ENCODE data around the gene RBM10.
A peak's percentile ranks its signal among the peaks of the same experiment; 100 is the strongest.

RBM10 gene

GRCh38 chrX:47177079-47177478 lies 32.1 kb downstream of the RBM10 start:
- DNase-seq (ENCODE audit: low read depth), result no peak

GRCh38 chrX:47178337-47178736 lies 33.3 kb downstream of the RBM10 start:
- no peak for DNase-seq (ENCODE audit: low read depth)

DNA sequence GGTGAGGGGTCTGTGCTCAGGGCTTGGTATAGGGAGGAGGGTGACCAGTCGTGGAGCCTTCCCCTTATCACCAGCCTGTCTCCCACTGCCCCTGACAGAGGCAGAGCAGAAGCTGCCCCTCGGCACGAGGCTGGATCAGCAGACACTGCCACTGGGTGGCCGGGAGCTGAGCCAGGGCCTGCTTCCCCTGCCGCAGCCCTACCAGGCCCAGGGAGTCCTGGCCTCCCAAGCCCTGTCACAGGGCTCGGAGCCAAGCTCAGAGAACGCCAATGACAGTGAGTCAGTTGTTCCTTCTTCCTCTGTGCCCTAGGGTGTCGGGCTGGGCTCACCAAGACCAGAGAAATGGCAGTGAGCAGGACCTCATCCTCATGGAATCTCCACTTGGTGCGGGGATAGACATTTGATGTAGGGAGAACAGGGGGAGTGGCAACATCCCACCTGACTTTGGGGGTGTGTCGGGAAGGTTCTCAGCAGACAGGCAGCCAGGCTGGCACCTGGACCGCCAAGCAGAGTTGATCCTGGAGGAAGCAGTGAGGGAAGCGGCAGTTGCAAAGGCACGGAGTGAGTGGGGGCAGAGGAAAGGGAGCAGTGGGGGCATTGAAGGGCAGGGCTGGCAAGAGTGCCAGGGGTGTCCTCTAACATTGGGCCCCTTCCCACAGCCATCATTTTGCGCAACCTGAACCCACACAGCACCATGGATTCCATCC lies 34.4 kb downstream of the RBM10 start:
- no peak for DNase-seq (ENCODE audit: low read depth)

DNA sequence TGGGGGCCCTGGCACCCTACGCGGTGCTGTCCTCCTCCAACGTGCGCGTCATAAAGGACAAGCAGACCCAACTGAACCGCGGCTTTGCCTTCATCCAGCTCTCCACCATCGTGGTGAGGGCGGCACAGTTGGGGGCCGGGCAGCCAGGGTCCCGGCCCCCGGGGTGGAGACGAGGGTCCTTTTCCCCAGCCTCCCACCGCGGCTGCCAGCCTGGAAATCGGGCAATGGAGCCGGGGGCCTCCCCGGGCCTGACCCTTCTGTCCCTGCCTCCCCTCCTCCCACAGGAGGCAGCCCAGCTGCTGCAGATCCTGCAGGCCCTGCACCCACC lies 34.9 kb downstream of the RBM10 start:
- no peak for DNase-seq (ENCODE audit: low read depth)

DNA sequence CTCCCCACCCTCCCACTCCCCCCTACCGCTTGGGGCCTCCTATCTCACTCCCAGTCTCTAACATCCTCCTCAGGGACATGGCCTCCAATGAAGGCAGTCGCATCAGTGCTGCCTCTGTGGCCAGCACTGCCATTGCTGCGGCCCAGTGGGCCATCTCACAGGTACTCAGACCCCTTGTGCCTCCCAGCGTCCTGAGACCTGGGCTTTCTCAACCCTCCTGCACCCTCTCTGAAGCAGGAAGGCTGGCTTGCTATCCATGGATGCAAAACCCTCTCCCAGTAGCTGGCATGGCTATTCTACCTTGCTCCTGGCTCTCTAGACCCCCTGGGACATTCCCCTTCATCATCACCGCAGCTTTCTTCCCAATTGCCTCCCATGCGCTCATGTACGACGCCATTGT lies 35.3 kb downstream of the RBM10 start:
- DNase-seq (ENCODE audit: low read depth), result no peak

- no peak for DNase-seq (ENCODE audit: low read depth)
Observed at GRCh38 chrX:47181301-47181700, 36.3 kb downstream of the RBM10 start.

- DNase-seq (ENCODE audit: low read depth), result no peak
Observed at GRCh38 chrX:47182106-47182700, 37.2 kb downstream of the RBM10 start.

DNA sequence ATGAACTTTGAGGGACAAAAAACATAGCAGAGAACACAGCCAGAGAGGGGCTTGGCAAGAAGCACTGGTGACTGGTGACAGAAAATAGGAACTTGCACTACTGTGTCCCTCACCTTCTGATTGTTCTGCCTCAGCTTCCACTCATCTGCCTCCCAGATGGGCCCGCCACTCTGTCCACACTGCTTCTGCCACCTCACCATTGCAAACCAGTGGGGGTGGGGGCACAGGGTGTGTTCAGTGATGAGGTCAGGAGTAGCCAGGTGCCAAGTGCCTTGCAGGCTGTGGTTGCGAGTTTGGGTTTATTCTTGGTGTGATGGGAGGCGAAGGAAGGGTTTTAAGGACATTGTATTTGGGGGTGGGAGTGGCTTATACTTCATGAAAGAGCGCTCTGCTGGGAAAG lies 39.5 kb downstream of the RBM10 start:
- DNase-seq (ENCODE audit: low read depth), result no peak

DNA sequence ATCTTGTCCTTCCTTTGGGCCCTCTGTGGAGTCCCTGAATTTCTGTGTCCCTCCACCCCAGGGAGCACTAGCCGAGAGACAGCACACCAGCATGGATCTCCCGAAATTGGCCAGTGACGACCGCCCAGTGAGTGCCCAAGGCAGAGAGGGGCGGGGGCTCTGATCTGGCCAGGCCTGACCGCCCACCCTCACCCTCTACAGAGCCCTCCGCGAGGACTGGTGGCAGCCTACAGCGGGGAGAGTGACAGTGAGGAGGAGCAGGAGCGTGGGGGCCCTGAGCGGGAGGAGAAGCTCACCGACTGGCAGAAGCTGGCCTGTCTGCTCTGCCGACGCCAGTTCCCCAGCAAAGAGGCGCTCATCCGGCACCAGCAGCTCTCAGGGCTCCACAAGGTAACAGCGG lies 40.2 kb downstream of the RBM10 start:
- DNase-seq (ENCODE audit: low read depth), result no peak

DNA sequence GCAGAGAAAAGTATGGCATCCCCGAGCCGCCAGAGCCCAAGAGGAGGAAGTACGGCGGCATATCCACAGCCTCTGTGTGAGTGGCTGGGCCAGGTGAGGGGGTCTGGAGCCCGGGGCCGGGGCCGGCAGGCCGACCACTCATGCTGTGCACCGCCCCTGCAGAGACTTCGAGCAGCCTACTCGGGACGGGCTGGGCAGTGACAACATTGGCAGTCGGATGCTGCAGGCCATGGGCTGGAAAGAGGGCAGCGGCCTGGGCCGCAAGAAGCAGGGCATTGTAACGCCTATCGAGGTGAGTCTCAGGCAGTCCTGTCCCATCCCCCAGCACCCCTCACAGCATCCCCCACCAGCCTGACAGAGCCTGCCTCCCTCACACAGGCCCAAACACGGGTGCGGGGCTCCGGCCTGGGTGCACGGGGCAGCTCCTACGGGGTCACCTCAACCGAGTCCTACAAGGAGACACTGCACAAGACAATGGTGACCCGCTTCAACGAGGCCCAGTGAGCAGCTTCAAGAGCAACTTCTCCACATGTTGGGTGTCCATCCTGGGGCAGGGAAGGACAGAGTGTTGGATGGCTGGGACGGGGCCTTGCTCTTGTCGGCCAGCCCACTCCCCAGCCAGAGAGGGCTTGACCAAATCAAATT lies 41.2 kb downstream of the RBM10 start:
- DNase-seq (ENCODE audit: low read depth), result no peak

- DNase-seq (ENCODE audit: low read depth), result no peak
Observed at GRCh38 chrX:47187106-47187677, 42.2 kb downstream of the RBM10 start.

DNA sequence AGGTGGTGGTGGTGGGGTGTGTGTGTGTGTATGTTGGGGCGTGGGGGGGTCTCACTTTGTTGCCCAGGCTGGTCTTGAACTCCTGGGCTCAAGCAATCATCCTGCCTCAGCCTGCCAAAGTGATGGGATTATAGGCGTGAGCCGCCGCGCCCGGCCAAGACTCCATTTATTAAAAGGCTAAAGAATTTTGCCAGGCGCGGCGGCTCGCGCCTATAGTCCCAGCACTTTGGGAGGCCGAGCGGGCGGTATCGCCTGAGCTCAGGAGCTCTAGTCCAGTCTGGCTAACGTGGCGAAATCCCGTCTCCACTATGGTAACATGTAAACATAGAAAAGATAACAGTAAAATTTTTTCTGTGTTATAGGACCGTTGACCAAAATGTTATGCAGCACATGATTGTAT lies 44.9 kb downstream of the RBM10 start:
- no peak for DNase-seq (ENCODE audit: low read depth)

- DNase-seq (ENCODE audit: low read depth), result peak; percentile 74
Observed at GRCh38 chrX:47190445-47191269, 45.6 kb downstream of the RBM10 start.

GRCh38 chrX:47191331-47191730 lies 46.3 kb downstream of the RBM10 start:
- peak; percentile 35 for DNase-seq (ENCODE audit: low read depth)

DNA sequence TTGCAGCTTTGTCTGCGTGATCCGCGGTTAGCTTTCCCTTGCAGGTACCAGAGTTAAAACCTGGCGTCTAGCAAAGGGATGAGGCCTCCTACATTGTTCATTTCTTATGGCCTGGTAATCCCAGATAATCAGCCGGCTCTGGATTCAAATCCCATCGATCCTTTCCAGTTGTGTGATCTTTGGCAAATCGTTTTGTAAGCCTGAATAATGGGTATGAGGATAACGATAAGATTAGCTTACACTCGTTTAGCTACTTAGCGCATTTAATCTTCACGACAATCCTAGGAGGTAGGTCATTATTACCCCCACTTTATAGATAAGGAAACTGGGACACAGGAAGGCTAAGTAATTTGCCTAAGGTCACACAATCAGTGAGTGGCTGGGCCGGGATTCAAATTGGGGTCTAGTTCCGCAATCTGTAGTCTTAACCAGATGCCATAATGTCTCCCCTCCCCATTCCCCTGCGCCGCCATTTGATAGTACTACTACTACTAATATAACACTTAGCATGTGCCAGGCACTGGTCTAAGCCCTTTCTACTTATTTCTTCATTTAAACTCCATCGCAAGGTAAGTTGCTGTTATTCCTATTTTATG lies 46.9 kb downstream of the RBM10 start:
- DNase-seq (ENCODE audit: low read depth), result no peak

DNA sequence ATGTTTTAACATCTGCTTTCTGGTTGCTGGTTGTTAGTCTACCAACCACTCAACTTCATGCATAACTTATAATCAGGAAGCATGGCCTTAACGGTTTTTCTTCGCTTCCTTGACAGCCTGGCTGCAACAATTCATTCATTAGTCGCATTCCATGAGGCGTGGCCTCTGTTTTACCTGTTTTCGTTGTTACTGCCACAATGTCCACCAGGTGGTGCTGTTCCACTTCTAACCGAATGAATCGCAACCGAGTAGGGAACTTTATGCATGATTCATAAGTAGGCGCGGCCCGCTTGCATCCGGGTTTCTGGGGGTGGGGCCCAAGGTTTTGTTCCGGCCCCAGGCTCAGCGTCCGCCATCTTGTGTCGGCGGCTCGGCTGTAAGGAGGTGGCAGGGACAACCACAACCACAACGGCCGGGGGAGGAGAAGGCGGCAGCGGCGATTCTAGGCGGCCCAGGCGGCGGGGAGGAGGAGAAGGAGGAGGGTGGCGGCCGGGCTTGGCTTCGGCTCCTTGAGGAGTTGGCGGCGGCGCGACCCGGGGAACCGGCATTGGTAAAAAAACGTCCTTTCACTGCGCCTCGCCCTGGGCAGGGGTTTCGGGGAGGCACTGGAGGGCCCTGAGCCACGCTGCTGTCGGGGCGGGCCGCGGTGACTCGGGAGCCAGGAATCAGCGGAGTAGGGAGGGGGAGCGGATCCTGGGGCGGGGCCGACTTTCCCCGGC lies 48.6 kb downstream of the RBM10 start, which contains the start of gene UBA1:
Gene UBA1, plus strand, starts transcription at position 355 of the 719 bp plus-strand sequence. CDS start 4,974 bp downstream, outside the sequence.
- peak; percentile 94 for DNase-seq (ENCODE audit: low read depth)

DNA sequence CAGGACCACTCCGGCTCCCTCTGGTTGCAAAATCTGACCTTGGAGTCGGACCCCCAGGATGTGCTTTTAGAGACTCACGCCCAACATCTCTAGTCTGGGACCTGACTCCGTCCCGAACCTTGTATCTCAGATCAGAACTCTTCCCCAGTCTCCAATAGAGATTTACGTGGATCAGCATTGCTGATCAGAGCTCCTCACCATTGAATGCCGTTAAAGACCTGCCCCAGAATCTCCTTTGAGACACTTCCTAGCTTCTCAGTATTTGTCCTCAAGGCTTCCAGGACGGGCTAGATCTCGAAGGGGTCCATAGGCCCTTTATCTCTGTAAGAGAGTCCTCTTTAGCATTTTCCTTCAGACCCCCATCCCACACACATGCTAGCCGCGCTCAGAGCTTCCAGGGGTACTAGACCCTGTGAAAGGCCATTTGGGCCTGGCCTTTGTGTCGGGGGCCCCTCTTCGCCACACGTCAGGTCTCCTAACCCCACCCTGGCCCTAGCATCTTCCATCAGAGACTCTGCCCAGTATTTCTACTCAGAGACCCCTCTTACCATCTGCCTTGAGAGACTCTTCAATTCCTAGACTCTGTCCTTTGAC lies 49.3 kb downstream of the RBM10 start:
- DNase-seq (ENCODE audit: low read depth), result no peak

DNA sequence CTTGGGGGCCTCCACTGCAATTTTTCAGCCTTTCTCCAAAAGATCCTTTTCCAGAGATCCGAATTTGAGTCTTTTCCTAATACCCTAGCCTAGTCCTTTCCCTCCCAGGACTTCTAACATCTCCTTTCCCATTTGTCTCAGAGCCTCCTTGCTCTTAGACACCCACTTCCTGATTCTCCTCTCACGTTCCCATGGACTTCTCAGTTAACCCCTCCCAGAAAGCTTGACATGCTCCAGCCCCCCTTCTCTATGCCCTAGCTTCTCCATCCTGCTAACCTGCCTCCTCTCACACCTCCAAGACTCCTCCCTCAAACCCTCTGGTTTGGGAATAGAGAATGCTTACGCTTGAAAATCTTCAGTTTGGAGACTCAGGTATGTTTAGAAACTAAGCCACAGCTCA lies 51.1 kb downstream of the RBM10 start:
- DNase-seq (ENCODE audit: low read depth), result no peak

GRCh38 chrX:47197526-47197925 lies 52.5 kb downstream of the RBM10 start:
- no peak for DNase-seq (ENCODE audit: low read depth)

GRCh38 chrX:47198026-47198686 lies 53.1 kb downstream of the RBM10 start:
- DNase-seq (ENCODE audit: low read depth), result no peak

Measured in activated T-helper 9 cell treated with anti-CD3 and anti-CD28 coated beads, Interleukin-2, amount 50 U/mL, for 16 hours (primary cell).